ENCODE results near the gene ANKRD13C.
"Not testable (repeated sequence)": the region's sequence is repeated elsewhere in the genome, so short reads cannot be mapped to it uniquely, and the experiment has no call there.

ANKRD13C gene

GRCh38 chr1:70387507-70387906, 33.0 kb upstream of the ANKRD13C start:
- TF ChIP-seq, protein P1, sequence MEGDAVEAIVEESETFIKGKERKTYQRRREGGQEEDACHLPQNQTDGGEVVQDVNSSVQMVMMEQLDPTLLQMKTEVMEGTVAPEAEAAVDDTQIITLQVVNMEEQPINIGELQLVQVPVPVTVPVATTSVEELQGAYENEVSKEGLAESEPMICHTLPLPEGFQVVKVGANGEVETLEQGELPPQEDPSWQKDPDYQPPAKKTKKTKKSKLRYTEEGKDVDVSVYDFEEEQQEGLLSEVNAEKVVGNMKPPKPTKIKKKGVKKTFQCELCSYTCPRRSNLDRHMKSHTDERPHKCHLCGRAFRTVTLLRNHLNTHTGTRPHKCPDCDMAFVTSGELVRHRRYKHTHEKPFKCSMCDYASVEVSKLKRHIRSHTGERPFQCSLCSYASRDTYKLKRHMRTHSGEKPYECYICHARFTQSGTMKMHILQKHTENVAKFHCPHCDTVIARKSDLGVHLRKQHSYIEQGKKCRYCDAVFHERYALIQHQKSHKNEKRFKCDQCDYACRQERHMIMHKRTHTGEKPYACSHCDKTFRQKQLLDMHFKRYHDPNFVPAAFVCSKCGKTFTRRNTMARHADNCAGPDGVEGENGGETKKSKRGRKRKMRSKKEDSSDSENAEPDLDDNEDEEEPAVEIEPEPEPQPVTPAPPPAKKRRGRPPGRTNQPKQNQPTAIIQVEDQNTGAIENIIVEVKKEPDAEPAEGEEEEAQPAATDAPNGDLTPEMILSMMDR (IDR thresholded peaks at IDR 0.05; ENCODE audit: extremely low read depth, missing control alignments) = no peak
- no peak for DNase-seq (ENCODE audit: low spot score)

DNA sequence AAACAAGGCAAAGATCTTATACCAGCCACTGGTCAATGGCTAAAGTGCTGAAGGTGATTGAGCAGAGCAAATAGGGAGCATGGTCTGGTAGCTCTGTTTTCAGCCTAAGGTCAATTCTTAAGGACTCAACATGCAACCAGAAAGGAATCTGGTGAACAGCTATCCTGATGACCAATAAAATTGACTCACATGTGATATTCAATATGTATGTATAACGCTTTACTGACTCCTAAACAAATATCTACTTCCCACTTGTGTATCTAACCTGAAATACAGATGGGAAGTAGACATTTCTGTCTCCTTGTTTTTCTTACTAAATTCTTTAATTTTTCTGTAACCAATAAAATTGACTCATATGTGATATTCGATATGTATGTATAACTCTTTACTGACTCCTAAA, 31.6 kb upstream of the ANKRD13C start:
- no peak for DNase-seq (ENCODE audit: low spot score)
- TF ChIP-seq, protein P1 (IDR thresholded peaks at IDR 0.05; ENCODE audit: extremely low read depth, missing control alignments) = no peak

DNA sequence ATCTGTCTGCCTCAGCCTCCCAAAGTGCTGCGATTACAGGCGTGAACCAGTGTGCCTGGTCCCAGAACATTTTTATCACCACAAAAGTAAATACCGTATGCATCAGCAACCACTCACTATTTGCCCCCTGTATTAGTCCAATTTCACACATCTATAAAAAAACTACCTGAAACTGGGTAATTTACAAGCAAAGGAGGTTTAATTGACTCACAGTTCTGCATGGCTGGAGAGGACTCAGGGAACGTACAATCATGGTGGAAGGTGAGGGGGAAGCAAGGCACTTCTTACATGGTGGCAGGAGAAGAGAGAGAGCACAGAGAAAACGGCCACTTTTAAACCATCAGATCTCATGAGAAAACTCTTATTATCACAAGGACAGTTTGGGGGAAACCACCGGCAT, 31.0 kb upstream of the ANKRD13C start:
- TF ChIP-seq, protein P1 (IDR thresholded peaks at IDR 0.05; ENCODE audit: extremely low read depth, missing control alignments) = no peak
- no peak for DNase-seq (ENCODE audit: low spot score)

DNA sequence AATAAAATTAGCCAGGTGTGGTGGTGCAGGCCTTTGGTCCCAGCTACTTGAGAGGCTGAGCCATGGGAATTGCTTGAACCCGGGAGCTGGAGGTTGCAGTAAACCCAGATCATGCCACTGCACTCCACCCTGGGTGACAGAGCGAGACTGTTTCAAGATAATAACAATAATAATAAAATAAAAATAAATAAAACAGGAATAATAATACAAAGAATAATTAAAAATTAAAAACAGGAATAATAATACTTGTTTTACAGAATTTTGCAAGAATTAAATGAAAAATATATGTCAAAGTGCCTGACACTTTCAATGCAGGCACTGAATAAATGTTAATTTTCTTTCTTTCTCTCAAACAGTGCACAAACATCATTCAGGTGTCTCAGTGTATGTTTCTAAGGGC, 30.0 kb upstream of the ANKRD13C start:
- no peak for DNase-seq (ENCODE audit: low spot score)
- TF ChIP-seq, protein P1 (IDR thresholded peaks at IDR 0.05; ENCODE audit: extremely low read depth, missing control alignments) = no peak

DNA sequence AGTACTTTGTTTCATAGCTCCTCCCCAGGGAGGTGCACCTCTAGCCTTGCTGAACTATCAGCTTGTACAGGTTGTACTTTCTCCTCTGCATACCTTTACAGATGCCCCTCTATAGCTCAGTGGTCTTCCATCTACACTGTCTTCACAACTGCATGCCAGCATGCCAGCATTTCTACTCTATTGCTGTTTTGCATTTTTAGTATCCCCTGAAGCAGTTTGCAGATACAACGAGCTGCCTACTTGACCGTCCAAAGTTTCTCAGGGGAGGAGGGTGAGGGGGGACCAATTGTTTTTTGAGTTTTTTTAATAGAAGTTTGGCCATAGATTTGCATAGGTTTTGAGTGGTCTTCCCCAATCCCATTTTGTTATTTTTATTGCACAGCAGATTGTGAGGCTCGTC, 29.0 kb upstream of the ANKRD13C start:
- DNase-seq (ENCODE audit: low spot score) = no peak
- TF ChIP-seq, protein P1 (IDR thresholded peaks at IDR 0.05; ENCODE audit: extremely low read depth, missing control alignments) = no peak

DNA sequence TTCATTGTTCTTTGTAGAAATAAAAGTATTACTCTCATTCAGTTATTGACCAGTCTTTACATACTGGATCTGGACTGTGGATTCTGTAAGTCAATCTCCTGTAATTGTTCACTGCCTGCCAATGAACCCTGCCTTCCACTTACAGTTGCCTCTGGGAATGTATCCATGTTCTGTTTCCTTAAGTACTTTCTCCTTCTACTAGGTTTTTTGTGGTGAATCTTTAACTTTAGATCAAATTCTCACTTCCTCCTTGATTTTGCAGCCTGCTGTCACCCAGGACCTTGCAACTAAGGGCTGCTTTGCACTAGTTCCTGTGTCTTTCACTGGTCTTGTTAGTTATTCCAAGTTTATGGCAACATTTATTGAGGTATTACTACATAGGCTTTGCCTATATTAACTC, 28.2 kb upstream of the ANKRD13C start:
- DNase-seq (ENCODE audit: low spot score) = peak; percentile 21

GRCh38 chr1:70376196-70376595, 21.7 kb upstream of the ANKRD13C start:
- DNase-seq (ENCODE audit: low spot score) = no peak
- TF ChIP-seq, protein P1 (IDR thresholded peaks at IDR 0.05; ENCODE audit: extremely low read depth, missing control alignments) = no peak

More for the DNA sequence above, 28.2 kb upstream of the ANKRD13C start:
- TF ChIP-seq, protein P1 (IDR thresholded peaks at IDR 0.05; ENCODE audit: extremely low read depth, missing control alignments) = no peak

DNA sequence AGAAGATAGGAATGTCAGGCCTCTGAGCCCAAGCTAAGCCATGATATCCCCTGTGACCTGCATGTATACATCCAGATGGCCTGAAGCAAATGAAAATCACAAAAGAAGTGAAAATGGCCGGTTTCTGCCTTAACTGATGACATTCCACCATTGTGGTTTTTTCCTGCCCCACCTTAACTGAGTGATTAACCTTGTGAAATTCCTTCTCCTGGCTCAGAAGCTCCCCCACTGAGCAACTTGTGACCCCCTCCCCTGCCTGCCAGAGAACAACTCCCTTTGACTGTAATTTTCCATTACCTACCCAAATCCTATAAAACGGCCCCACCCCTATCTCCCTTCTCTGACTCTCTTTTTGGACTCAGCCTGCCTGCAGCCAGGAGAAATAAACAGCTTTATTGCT, 19.1 kb upstream of the ANKRD13C start:
- not testable (repeated sequence) for DNase-seq (ENCODE audit: low spot score)

All from GM20000 (cell line).